HG03280 (cell line): Measurements from ENCODE around the gene DNAJC24.

ENCODE experiments used
- ATAC-seq: cut with Tn5 transposase; IDR thresholded peaks from one replicate; pipeline ENCODE4 v1.9.1; 2021; ENCODE audit warnings: mild to moderate bottlenecking, moderate library complexity; ENCODE audit not compliant: unreplicated experiment

Gene DNAJC24

DNA sequence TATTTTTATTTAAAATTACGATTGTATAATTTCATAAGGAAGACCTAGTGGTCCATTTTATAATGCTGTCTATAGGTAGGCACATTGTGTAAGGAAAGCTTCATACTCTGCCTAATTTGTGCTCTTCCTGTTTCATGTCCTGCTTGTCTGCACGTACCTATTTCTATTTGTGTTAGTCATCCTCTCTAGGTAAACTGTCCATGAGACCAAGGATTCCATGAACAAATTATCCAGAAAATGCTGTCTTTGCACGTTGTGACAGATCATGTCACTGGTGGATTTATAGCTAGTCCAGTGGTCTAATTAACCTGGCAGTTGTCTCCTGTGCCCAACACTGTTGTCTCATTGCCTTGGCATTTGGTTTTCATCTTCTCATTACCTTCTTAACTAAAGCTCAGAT, 44.7 kb downstream of the DNAJC24 start:
- ATAC-seq, result no peak

DNA sequence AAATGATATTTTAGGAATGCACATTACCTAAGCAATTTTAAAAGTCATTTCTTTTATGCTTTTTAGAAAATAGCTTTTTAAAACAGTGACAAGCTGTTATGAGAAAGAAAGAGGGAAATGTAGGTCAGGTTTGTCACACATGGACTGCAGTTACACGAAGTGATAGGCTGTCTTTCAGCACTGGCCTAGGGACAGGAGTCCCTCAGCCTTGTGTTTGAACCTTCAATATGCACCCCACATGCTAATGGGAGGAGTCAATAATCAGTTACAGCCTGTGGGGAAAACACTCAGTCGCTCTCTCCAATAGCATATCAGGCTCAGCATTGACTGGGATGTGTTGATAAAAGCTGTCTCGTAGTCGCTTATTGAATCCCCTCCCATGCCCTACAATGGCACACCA, 45.8 kb downstream of the DNAJC24 start:
- no peak for ATAC-seq

DNA sequence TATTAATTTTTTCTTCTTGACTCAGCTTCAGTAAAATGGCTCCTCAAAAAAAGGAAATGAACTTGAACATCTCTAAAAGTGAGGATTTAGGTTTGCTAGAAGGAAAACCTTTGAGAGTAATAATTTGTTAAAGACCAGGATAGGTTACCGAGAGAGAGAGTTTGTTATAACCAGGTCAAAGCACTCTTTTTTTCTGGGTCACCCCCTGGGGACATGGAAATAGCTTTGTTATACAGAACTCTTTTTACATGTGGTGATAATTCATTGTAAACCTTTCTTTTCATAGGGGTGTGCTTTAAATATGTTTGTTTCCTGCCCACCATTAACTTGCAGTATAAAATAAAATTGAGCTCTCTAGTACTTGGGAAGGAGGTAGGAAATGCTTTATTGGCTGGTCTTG, 47.7 kb downstream of the DNAJC24 start:
- ATAC-seq, result no peak

DNA sequence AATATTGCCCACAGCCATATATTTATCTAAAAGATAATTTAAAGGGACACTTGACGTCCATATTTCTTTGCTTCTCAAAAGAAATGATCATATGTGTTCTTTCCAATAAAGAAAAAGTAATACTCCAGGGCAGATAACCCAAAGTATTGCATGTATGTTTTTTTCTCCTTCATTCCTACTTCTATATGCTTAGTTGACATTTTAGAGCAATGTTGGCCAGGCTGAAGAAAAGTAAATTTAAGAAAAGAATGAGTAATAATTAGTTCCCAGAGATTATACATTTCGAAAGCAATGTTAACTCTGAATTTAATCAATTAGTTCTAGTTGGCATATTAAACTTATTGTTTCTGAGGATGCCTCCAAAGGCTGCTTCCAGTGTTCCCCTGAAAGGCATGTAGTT, 48.2 kb downstream of the DNAJC24 start:
- ATAC-seq, result no peak

DNA sequence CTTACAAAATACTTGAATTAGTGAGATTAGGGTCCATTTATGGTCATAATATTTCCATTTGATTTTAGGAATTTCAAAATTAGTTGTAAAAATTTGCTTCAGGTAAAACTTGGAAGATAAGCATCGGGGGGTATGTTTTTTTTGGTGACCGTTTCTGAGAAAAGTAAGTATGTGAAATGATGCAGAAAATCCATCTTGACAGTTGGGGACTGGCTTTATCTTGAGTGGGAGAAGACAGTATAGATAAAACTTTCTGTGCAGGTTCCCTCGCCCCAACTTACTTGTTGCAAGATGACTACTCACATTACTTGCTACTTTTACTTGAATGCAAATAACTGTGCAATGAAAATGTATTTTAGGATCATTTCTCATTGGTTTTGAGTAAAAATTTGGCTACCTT, 49.5 kb downstream of the DNAJC24 start:
- ATAC-seq, result no peak

DNA sequence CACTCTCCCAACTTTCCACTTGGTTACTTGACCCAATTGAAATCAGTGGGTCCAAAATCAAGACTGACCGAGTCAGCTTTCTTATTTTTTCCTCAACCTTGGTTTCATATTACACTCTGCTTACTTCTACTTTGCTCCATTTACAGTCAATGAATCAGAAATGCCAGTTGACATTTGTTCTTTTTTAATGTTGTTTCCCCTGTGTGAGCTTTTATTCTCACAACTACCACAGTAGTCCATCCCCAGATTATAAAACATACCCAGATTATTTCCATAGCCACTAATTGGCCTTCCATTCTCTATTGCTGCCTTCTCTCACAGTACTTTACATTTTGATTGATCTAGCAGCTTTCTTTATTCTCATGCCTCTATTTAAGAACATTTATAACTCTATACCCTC, 50.0 kb downstream of the DNAJC24 start:
- no peak for ATAC-seq

DNA sequence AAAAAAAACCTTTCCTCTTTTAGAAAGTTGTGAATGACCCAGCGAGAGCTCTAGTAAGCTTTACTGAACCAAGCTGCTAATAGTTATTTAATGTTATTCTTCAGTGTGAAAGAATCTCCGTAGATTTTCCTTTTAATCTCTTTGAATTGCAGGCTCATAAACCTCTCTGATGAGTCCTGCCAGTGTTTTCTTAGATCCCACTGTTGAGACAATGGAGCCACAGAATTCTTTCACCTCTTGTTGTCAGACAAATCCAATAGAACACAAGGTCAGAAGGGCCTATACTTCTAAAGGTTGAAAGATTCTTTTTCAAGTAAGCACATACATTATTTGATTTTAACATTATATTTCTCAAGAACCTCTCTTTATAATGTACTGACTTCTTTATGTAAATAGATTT, 52.2 kb downstream of the DNAJC24 start:
- ATAC-seq, result no peak

DNA sequence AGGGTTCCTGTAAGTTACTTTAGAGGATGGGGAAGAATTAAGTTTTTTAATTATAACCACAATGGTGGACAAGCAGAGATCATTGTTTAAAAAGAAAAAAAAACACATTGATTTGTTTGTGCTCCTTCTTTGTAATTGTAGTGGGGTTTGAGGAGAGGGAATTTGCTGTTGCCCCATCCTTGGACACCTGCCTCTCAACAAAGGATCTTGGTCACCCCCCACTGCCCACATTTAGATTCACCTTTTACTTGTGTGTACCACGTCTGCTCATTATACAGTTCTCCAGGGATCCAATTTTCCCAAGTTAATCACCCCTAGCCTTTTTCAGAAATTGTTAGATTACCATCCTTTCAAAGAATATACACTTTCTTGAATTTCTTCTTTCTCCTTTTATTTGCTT, 53.0 kb downstream of the DNAJC24 start:
- ATAC-seq, result no peak

DNA sequence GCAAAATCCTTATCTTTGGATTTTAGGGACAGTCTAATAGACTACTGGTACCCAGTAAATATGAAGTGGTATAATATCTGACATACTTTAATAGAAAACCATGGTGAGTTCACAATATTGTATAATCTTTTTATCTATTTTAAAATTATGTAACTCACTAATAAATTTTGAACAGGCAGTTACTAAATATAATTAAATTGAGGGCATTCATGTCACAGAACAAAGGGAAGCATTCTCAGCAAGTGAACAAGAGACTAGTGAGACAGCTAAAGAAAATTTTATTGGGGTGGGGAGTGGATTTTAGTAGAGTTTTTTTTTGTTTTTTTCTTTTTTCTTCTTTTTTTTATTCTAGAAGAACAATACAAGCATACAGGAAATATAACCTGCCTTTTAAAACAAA, 55.0 kb downstream of the DNAJC24 start:
- ATAC-seq, result no peak

DNA sequence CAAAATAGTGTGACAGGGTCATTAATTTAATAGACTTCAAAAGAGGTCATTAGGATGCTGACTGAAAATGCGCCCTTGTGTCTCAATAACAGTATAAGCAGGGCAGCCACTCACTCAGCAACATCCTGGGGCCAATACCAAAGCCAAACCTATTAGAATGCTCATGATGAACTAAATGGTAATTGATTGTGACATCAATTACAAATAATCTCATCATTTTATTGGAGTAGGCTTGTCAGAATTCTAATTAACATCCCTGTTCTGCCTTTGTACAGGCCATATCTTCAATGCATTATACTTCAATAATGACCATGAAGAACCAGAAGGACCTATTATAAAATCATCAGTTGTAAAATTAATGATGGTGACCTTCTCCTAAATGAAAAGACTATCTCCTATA, 64.2 kb downstream of the DNAJC24 start:
- ATAC-seq, result no peak

DNA sequence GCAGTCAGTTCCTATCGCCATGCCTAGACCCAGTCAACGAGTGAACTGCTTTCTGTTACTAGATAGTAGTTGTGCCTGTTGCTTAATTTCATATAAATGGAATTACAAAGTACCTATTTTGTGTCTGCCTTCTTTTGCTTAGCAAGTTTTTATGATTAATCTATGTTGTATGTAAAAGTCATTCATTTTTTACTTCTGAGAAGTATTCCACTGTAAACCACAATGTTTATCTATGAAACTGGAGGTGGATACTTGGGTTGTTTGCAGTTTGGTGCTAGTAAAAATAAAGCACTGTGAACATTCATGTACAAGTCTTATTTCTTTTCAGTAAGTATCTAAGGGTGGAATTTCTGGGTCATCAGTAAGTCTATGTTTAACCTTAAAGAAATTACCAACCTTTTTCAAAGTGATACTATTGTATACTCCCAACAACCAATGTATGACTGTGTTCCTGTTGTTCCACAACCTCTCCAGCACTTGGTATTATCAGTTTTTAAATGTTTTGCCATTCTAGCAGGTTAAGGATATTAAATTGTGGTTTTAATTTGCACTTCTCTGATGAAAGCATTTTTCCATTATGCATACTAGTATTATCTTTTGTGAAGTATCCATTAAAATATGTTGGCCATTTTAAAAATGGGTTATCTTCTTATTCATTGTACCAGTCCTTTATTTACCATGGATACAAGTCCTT, 68.2 kb downstream of the DNAJC24 start:
- ATAC-seq, result no peak

DNA sequence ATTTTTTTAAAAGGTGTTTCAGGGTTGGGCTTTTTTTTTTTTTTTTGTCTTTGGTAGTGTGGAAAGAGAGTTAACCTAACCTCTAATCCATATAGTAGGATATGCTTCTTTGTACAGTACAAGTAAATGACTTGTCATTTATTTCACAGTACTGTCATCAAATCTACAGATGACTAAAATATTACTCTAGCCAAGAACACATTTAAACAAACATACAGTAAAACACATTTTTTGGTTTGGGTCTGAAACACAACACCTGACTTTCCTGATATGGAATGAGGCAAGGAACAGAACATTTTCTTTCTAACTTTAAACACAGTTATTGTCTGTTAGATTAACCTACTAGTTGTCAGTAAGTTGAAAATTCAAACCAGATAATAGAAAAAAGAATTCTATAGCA, 71.6 kb downstream of the DNAJC24 start:
- no peak for ATAC-seq

DNA sequence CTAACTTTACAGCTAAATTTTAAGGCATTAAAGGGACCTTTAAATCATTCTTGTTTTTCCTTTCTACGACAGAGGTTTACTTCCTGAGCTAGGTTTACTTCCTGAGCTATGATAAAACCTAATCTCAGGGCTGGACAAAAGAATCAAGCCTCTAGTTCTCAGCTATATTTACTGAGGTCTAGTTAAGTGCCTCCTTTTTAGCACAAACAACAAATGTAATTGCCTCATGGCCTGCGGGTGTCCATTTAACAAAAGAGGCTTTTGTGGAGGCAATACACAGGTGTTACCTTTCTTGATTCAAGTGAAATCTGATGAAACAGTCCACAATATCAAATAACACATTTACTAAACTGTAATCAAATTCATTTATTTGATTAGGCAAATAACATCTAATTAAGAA, 72.4 kb downstream of the DNAJC24 start:
- no peak for ATAC-seq

DNA sequence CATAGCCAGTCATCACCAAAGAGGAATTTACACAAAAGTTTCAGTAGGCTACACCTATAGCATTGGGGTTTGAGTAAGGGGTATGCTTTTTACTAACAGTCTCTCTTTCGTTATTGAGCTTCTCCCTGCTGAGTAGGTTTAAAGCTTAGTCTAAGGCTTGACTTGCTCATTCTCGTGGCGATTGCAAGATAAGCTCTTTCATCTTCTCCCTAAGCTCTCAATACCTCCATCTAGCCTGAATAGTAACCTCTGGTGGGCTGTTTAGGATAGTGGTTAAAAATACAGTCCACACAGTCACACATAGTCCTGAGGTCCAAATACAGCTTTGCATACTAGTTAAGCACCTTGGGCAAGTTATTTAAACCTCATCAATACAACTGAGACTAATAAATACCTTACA, 74.1 kb downstream of the DNAJC24 start:
- ATAC-seq, result no peak

DNA sequence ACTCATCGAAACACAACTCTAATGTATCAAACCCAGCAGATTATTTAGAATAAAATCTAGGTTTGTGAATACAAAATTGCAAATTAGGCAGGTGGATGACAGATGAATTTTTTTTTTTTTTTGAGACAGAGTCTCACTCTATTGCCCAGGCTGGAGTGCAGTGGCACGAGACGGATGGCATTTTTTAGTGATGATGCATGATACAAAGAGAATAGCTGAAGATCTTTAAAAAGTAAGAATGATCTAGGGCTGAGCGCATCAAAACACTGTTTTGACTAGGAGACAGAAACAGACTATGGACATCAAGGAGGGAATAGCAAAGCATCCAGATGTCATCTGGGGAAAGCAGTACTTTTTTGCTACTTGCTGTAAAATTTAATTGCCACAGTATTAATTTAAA, 76.0 kb downstream of the DNAJC24 start:
- ATAC-seq, result no peak

DNA sequence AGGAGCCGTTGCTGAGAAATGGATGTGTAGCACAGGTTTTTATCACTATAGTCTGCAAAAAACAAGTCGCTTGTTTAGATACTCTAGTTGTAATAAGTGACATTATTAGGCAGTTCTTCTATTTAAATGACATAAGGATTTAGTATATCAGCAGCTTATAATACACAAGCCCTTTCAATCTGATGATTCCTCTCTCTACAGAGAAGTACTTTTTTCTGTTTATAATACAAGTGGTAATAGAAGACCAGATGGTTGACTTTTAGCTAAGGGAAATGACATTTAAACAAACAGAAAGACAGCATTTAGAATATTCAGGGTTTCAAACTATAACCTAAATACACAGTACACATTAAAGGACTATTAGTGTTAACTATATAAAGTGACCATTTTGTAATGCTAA, 79.4 kb downstream of the DNAJC24 start:
- ATAC-seq, result no peak

DNA sequence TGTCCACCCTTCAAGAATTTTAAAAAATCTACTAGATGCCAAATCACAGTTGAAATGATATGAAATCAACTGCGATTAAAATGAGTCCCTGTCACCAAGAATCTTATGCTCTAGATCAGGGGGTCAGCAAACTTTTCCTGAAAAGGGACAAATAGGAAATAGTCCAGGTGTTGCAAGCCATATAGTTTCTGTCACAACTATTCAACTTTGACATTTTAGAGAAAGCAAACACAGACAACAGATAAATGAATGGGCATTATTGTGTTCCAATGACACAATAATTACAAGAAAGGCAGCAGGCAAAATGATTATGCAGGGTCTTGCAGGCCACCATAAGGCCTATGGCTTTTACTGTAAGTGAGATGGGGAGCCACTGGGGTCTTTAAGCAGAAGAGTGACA, 81.2 kb downstream of the DNAJC24 start:
- ATAC-seq, result no peak

DNA sequence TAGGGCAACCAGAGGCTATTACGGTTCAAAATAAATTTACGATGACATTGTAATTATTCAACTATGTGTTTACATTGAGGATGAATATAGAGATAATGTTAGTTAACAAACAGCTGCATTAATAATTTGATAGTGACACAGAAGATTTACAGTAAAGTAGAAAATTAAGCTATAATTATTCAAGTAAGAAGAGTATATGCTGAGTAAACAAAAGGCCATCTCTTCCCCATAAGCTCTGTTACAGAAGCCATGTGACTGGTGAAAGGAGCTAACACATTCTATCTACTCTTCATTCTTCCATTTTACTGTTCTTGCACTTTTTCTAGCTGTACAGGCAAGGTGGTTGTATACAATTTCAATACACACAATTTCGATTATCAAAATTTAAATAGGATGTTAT, 85.5 kb downstream of the DNAJC24 start:
- no peak for ATAC-seq

DNA sequence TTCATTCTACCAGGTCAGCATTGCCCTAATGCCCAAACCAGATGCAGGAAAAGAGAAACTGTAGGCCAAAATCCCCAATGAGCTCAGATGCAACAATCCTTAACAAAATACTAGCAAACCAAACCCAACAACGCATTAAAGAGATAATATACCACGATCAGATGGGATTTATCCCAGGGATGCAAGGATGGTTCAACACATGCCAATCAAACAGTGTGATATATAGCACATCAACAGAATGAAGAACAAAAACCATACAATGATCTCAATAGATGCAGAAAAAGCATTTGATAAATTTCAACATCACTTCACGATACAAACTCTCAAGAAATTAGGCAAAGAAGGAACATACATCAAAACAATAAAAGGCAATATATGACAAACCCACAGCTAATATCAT, 94.8 kb downstream of the DNAJC24 start:
- ATAC-seq, result no peak

DNA sequence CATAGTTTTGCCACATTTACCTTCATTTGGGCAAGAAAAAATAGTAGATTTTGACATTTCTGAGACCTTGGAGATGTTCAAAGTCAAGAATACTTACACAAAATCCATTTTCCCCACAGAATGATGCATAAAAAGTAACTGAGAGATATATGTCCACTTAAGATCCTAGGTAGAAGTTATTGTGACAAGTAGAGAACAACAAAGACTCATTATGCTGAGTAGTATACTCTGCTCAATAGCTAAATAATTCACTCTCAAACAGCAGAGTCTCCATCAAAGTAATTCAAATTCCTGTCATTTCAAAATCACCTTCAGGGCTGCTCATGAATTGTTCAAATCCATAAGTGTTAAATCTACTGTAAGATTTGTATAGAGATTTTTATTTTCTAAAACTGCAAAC, 104.4 kb downstream of the DNAJC24 start:
- no peak for ATAC-seq

DNA sequence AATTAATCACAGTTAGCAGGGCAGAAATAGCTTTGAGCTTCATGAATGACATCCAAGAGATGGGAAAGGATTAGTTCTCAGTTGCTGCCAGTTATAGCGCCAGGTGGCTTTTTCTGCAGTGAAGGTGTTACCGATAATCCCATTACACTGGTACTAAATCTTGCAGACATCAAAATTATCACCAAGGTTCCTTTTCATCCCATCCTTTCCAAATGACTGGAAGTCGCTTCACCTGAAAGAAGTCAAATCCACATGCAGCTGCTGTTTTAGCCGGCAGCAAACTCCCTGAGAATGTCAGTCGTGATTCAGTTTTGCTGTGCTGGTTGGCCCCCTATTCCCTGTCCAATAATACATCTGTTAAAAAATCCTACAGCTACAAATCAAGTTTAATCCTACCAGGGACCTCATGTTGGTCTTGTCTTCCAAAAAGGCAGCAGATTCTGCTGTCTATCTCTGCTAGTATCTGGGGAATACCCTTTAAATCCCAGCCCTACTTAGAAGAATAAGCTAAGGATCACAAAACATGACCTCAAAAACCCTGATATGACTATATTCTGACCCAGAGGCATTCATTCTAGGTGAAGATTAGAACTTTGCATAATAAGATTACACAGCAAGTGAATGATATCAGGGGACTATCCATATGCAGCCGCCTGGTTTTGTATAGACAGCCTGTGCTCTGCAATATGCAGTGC, 108.0 kb downstream of the DNAJC24 start:
- no peak for ATAC-seq

DNA sequence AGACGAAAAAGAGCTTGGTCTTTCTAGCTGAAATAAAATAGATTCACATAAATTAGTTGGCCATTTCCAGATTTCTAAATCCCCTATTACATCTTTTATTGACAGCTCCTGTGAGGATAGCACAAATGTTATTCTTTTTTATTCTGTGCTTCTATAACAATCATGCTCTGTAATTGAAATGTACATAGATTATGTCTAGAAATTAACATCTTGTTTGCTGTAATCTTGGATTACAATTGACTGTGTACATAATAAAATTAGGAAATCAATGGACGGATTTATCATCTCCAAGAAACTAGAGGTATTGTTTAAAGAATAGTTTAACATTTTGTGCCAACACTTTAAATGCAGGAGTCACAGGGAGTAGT, 108.5 kb downstream of the DNAJC24 start:
- no peak for ATAC-seq

DNA sequence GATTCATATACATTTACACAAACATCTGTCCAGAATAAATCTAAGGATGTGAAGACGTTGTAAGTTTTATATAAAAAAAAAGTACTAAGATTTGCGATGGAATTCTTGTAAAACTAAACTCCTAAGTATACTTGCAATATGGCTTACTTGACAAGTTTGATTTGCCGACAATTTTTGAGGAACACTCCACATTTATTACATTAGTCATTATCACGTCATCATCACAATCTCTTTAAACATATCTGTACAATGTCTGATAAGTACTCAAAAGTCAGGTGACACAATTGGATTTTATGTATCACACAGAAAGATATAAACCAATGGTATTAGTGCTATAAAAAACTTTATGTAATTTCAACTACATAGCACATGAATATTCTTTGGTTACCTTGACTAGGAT, 109.4 kb downstream of the DNAJC24 start:
- no peak for ATAC-seq
